Measurements from ENCODE around the gene NRXN2.

NRXN2 gene

DNA sequence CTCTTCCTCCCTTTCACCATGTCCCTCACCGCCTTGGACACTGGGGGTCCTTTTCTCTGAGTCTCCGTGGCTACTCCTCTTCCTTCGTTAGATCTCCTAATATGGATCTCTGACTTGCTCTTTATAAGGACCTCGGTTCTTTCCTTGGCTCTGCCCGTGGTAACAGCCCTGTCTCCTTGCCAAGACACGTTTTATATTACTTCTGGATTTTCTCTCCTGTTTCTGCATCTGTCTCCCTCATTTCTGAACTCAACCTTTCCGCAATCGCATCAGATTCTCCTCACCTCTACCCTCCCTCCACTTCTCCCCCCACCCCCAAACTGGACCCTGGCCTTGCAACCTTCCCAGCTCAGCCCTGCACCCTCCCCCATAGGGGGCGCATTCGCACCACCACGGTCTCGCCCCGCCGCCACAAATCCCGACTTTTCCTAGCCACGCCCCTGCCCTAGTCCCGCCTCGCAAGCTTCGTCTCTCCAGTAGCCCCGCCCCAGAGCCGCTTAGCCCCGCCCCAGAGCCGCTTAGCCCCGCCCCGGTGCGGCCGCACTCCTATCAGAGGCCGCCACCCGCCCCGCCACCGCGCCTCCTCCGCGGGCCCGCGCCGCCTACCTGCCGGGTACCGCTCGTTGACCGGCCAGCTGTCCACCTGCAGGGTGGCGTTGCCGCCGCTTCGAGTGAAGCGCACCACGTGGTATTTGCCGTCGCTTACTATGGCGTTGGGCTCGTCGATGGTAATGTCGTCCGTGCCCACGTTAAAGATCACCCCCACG lies 93.0 kb downstream of the NRXN2 start:
- no peaks in the 10 kb centered on the region for H3K4me1 ChIP-seq (ENCODE audit: insufficient read depth, low read length, severe bottlenecking)
- no peak overlapping the region for H3K9ac ChIP-seq (ENCODE audit: low read length)
- no peaks in the 10 kb centered on the region for H3K36me3 ChIP-seq (ENCODE audit: insufficient read depth, low read length)
- TF ChIP-seq, protein P1, sequence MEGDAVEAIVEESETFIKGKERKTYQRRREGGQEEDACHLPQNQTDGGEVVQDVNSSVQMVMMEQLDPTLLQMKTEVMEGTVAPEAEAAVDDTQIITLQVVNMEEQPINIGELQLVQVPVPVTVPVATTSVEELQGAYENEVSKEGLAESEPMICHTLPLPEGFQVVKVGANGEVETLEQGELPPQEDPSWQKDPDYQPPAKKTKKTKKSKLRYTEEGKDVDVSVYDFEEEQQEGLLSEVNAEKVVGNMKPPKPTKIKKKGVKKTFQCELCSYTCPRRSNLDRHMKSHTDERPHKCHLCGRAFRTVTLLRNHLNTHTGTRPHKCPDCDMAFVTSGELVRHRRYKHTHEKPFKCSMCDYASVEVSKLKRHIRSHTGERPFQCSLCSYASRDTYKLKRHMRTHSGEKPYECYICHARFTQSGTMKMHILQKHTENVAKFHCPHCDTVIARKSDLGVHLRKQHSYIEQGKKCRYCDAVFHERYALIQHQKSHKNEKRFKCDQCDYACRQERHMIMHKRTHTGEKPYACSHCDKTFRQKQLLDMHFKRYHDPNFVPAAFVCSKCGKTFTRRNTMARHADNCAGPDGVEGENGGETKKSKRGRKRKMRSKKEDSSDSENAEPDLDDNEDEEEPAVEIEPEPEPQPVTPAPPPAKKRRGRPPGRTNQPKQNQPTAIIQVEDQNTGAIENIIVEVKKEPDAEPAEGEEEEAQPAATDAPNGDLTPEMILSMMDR (IDR thresholded peaks at IDR 0.05; ENCODE audit: low read length), result no peak
- H3K27me3 ChIP-seq (ENCODE audit: insufficient read depth, low read length), result 0 out of 2 replicates have a peak, but pooled peaks cover 4% of the 10 kb centered on the region
- H3K4me3 ChIP-seq (ENCODE audit: low read depth, low read length, poor library complexity, severe bottlenecking), result no peak overlapping the region
- no peaks in the 10 kb centered on the region for H3K9me3 ChIP-seq (ENCODE audit: low read length)
- no peaks in the 10 kb centered on the region for H3F3A ChIP-seq (ENCODE audit: insufficient read depth, low read length)
- no peaks in the 10 kb centered on the region for H4K20me1 ChIP-seq (ENCODE audit: insufficient read depth, low read length)
- no peak overlapping the region for H3K27ac ChIP-seq (ENCODE audit: low read depth, low read length, poor library complexity, severe bottlenecking)
- no peaks in the 10 kb centered on the region for H3K9me2 ChIP-seq (ENCODE audit: low read depth, low read length)
- H2AFZ ChIP-seq (ENCODE audit: low read length), result no peak overlapping the region
- no peaks in the 10 kb centered on the region for H3K79me2 ChIP-seq (ENCODE audit: insufficient read depth, low read length)
- H3K4me2 ChIP-seq (ENCODE audit: low read length), result no peak overlapping the region

DNA sequence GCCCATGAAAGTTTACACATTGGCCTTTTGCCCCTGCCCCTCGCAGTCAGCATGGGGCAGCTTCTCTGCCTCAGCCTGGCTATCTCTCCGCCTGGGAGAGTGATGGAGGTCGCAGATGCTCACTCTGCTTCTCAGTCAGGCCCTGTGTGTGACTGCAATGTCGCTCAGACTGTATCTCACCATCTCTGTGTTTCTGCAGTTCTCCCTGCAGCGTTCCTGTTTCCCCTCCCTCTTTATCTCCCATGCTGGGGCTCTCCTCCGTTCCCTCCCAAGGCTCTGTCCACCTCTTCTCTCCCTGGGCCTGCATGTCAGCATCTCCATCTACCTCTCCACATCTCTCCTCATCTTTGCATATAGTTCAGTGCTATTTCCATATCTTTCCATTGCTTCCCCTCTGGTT lies 93.9 kb downstream of the NRXN2 start:
- no peaks in the 10 kb centered on the region for H3K4me1 ChIP-seq (ENCODE audit: insufficient read depth, low read length, severe bottlenecking)
- no peak overlapping the region for H3K4me3 ChIP-seq (ENCODE audit: low read depth, low read length, poor library complexity, severe bottlenecking)
- no peaks in the 10 kb centered on the region for H3F3A ChIP-seq (ENCODE audit: insufficient read depth, low read length)
- H3K9me2 ChIP-seq (ENCODE audit: low read depth, low read length), result no peaks in the 10 kb centered on the region
- H2AFZ ChIP-seq (ENCODE audit: low read length), result no peak overlapping the region
- no peaks in the 10 kb centered on the region for H3K36me3 ChIP-seq (ENCODE audit: insufficient read depth, low read length)
- TF ChIP-seq EZH2 (IDR thresholded peaks at IDR 0.05; ENCODE audit: borderline replicate concordance, low read length), result no peak
- TF ChIP-seq, protein P1 (IDR thresholded peaks at IDR 0.05; ENCODE audit: low read length), result no peak
- no peaks in the 10 kb centered on the region for H3K79me2 ChIP-seq (ENCODE audit: insufficient read depth, low read length)
- no peak overlapping the region for H3K4me2 ChIP-seq (ENCODE audit: low read length)
- no peak overlapping the region for H3K9ac ChIP-seq (ENCODE audit: low read length)
- 0 out of 2 replicates have a peak, but pooled peaks cover 4% of the 10 kb centered on the region for H3K27me3 ChIP-seq (ENCODE audit: insufficient read depth, low read length)
- H3K9me3 ChIP-seq (ENCODE audit: low read length), result no peaks in the 10 kb centered on the region
- no peak overlapping the region for H3K27ac ChIP-seq (ENCODE audit: low read depth, low read length, poor library complexity, severe bottlenecking)
- no peaks in the 10 kb centered on the region for H4K20me1 ChIP-seq (ENCODE audit: insufficient read depth, low read length)

DNA sequence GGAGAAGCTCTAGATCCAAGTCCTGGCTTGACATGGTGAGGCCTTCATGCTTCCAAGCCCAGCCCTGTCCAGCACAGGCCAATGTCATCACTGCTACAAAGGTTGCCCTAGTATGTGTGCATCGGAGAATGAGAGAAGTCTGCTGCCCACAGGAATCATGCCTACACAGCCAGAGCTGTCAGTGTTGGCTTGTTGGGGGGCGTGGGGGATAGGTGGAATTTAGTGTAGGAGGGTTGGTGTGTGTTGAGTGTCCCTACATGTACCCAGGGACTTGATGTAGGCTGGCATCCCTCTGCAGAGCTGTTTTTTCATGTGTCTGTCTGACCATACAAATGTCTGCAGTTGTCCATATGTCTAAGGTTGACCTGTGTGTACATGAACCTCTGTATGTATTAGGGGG lies 94.4 kb downstream of the NRXN2 start:
- Histone ChIP-seq H3K27ac (ENCODE audit: low read depth, low read length, poor library complexity, severe bottlenecking) (no peak overlapping the region), H3K27me3 (ENCODE audit: insufficient read depth, low read length) (0 out of 2 replicates have a peak, but pooled peaks cover 4% of the 10 kb centered on the region), H3K9ac (ENCODE audit: low read length) (no peak overlapping the region), H3K9me3 (ENCODE audit: low read length) (no peaks in the 10 kb centered on the region), H3K4me1 (ENCODE audit: insufficient read depth, low read length, severe bottlenecking) (no peaks in the 10 kb centered on the region), H3K9me2 (ENCODE audit: low read depth, low read length) (no peaks in the 10 kb centered on the region), H3F3A (ENCODE audit: insufficient read depth, low read length) (no peaks in the 10 kb centered on the region), H4K20me1 (ENCODE audit: insufficient read depth, low read length) (no peaks in the 10 kb centered on the region), H2AFZ (ENCODE audit: low read length) (no peak overlapping the region), H3K4me2 (ENCODE audit: low read length) (no peak overlapping the region), H3K79me2 (ENCODE audit: insufficient read depth, low read length) (no peaks in the 10 kb centered on the region), H3K4me3 (ENCODE audit: low read depth, low read length, poor library complexity, severe bottlenecking) (no peak overlapping the region), H3K36me3 (ENCODE audit: insufficient read depth, low read length) (no peaks in the 10 kb centered on the region)
- TF ChIP-seq, protein P1 (IDR thresholded peaks at IDR 0.05; ENCODE audit: low read length), result no peak
- no peak for TF ChIP-seq EZH2 (IDR thresholded peaks at IDR 0.05; ENCODE audit: borderline replicate concordance, low read length)
